Keratinocyte (primary cell): Measurements from ENCODE around the gene BRD3OS.

Source experiments
- EZH2 ChIP-seq: IDR thresholded peaks from one replicate; pipeline ENCODE4 v1.6.1; 2012; ENCODE audit warnings: inconsistent platforms, mild to moderate bottlenecking, low read length, moderate library complexity
- TF ChIP-seq, protein P1 (sequence below), 3 experiments: IDR thresholded peaks in 1 of 3; conservative IDR thresholded peaks in 1 of 3; optimal IDR thresholded peaks in 1 of 3; 2 replicates in 2 of 3; 3 replicates in 1 of 3; pipeline versions ENCODE3 to v1.5.1; 2011; ENCODE audit warnings: low read length in 3 of 3, mild to moderate bottlenecking in 3 of 3, moderate library complexity in 2 of 3, control low read depth in 1 of 3, inconsistent platforms in 1 of 3; ENCODE audit not compliant: insufficient read depth in 2 of 3; ENCODE audit errors: extremely low read depth in 1 of 3

DNA sequence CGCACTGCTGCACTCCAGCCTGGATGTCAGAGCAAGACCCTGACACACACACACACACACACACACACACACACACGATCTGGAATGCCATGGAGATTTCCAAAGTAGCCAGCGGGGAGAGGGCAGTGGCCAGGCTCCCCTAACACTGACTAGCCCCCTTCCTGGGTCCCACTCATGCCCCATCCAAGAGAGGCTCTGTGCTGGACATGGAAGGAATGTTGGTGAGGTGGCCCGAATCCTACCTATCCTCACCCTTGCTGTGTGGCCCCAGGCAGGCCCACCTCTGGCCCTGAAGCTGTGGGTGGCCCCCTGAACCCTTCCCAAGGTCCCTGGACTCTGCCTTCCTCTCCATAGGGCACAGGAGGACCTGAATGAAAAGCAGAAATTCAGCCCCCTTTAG is 35.3 kb downstream of the BRD3OS start:
- TF ChIP-seq EZH2 = no peak
- TF ChIP-seq, protein P1, sequence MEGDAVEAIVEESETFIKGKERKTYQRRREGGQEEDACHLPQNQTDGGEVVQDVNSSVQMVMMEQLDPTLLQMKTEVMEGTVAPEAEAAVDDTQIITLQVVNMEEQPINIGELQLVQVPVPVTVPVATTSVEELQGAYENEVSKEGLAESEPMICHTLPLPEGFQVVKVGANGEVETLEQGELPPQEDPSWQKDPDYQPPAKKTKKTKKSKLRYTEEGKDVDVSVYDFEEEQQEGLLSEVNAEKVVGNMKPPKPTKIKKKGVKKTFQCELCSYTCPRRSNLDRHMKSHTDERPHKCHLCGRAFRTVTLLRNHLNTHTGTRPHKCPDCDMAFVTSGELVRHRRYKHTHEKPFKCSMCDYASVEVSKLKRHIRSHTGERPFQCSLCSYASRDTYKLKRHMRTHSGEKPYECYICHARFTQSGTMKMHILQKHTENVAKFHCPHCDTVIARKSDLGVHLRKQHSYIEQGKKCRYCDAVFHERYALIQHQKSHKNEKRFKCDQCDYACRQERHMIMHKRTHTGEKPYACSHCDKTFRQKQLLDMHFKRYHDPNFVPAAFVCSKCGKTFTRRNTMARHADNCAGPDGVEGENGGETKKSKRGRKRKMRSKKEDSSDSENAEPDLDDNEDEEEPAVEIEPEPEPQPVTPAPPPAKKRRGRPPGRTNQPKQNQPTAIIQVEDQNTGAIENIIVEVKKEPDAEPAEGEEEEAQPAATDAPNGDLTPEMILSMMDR (optimal IDR thresholded peaks at IDR 0.05 in 1 of 3, IDR thresholded peaks at IDR 0.05 in 1 of 3, conservative IDR thresholded peaks at IDR 0.05 in 1 of 3; ENCODE audit: extremely low read depth in 1 of 3, insufficient read depth in 2 of 3, low read length in 3 of 3) = no peak
